H9 (cell line): ENCODE results near the gene GTF2F2. TPM values are rescaled to one million over a fixed set of nuclear protein-coding genes. Genes with fewer than 3 reads are reported as not detected.

ENCODE experiments used
- DNase-seq: peaks from one replicate; pipeline ENCODE4 v3.0.0-alpha.2; 2017
- H2AFZ ChIP-seq: one replicate; pipeline ENCODE4 v1.6.1; 2013; ENCODE audit warnings: mild to moderate bottlenecking, low read length, control low read depth, moderate library complexity
- H2AK5ac ChIP-seq: 2 replicates; pipeline ENCODE4 v1.6.1; 2013; ENCODE audit warnings: low read length, control low read depth, mixed read lengths; ENCODE audit not compliant: insufficient read length
- H2BK120ac ChIP-seq: one replicate; pipeline ENCODE4 v1.6.1; 2013; ENCODE audit warnings: low read depth, mild to moderate bottlenecking, low read length, control low read depth, inconsistent platforms; ENCODE audit not compliant: poor library complexity, severe bottlenecking
- H2BK12ac ChIP-seq: 2 replicates; pipeline ENCODE4 v1.6.1; 2013; ENCODE audit warnings: low read length, control low read depth, mixed read lengths, low read depth; ENCODE audit not compliant: insufficient read length
- H2BK15ac ChIP-seq: 2 replicates; pipeline ENCODE4 v1.6.1; 2013; ENCODE audit warnings: low read depth, low read length, control low read depth
- H2BK20ac ChIP-seq: one replicate; pipeline ENCODE4 v1.6.1; 2013; ENCODE audit warnings: low read depth, mild to moderate bottlenecking, low read length, control low read depth, inconsistent platforms; ENCODE audit not compliant: poor library complexity, severe bottlenecking
- H2BK5ac ChIP-seq: 2 replicates; pipeline ENCODE4 v1.6.1; 2013; ENCODE audit warnings: low read length, control low read depth, mixed read lengths; ENCODE audit not compliant: insufficient read length
- H3K14ac ChIP-seq: 2 replicates; pipeline ENCODE4 v1.6.1; 2013; ENCODE audit warnings: low read length, control low read depth; ENCODE audit not compliant: insufficient read depth
- H3K18ac ChIP-seq: 2 replicates; pipeline ENCODE4 v1.6.1; 2013; ENCODE audit warnings: low read depth, mild to moderate bottlenecking, mixed read lengths, low read length, control low read depth; ENCODE audit not compliant: insufficient read length
- H3K23ac ChIP-seq: 2 replicates; pipeline ENCODE4 v1.6.1; 2013; ENCODE audit warnings: low read length, control low read depth, mixed read lengths, low read depth; ENCODE audit not compliant: insufficient read length
- H3K23me2 ChIP-seq: 2 replicates; pipeline ENCODE4 v1.6.1; 2013; ENCODE audit warnings: low read depth, mild to moderate bottlenecking, mixed read lengths, low read length, control low read depth; ENCODE audit not compliant: insufficient read length, poor library complexity, severe bottlenecking
- H3K27ac ChIP-seq: 2 replicates; pipeline ENCODE4 v1.5.1; 2013; ENCODE audit warnings: low read length, control low read depth, mixed read lengths, low read depth; ENCODE audit not compliant: insufficient read length
- H3K27me3 ChIP-seq: 2 replicates; pipeline ENCODE4 v1.6.1; 2013; ENCODE audit warnings: low read length, control low read depth, inconsistent platforms; ENCODE audit not compliant: insufficient read depth
- H3K4ac ChIP-seq: 2 replicates; pipeline ENCODE4 v1.6.1; 2013; ENCODE audit warnings: low read depth, mild to moderate bottlenecking, control low read depth, inconsistent platforms, low read length, moderate library complexity
- H3K4me1 ChIP-seq: 2 replicates; pipeline ENCODE4 v1.6.1; 2013; ENCODE audit warnings: low read length, control low read depth, inconsistent platforms; ENCODE audit not compliant: insufficient read depth
- H3K4me2 ChIP-seq: 2 replicates; pipeline ENCODE4 v1.6.1; 2013; ENCODE audit warnings: low read length, control low read depth, mixed read lengths; ENCODE audit not compliant: insufficient read length, insufficient read depth
- H3K56ac ChIP-seq: 2 replicates; pipeline ENCODE4 v1.6.1; 2013; ENCODE audit warnings: low read depth, mild to moderate bottlenecking, mixed read lengths, low read length, control low read depth; ENCODE audit not compliant: insufficient read length
- H3K79me1 ChIP-seq: 2 replicates; pipeline ENCODE4 v1.6.1; 2013; ENCODE audit warnings: low read depth, mild to moderate bottlenecking, moderate library complexity, low read length, control low read depth, inconsistent platforms; ENCODE audit not compliant: insufficient read depth, poor library complexity, severe bottlenecking
- H3K79me2 ChIP-seq: 2 replicates; pipeline ENCODE4 v1.6.1; 2013; ENCODE audit warnings: low read length, control low read depth, inconsistent platforms; ENCODE audit not compliant: insufficient read depth
- H3K9ac ChIP-seq: 2 replicates; pipeline ENCODE4 v1.6.1; 2013; ENCODE audit warnings: low read length, control low read depth, mixed read lengths; ENCODE audit not compliant: insufficient read length; ENCODE audit errors: extremely low read depth
- H3K9me3 ChIP-seq: one replicate; pipeline ENCODE4 v1.6.1; 2013; ENCODE audit warnings: low read depth, low read length, inconsistent platforms; ENCODE audit not compliant: control insufficient read depth
- H3T11ph ChIP-seq: one replicate; pipeline ENCODE4 v1.6.1; 2013; ENCODE audit warnings: mild to moderate bottlenecking, low read length, control low read depth, inconsistent platforms
- H4K20me1 ChIP-seq: one replicate; pipeline ENCODE4 v1.6.1; 2013; ENCODE audit not compliant: control insufficient read depth, insufficient read length, insufficient read depth
- H4K5ac ChIP-seq: 2 replicates; pipeline ENCODE4 v1.6.1; 2013; ENCODE audit warnings: low read depth, mild to moderate bottlenecking, mixed read lengths, low read length, control low read depth; ENCODE audit not compliant: insufficient read length
- H4K8ac ChIP-seq: replicated peaks from 2 replicates; pipeline ENCODE4 v1.6.1; 2013; ENCODE audit warnings: low read length, control low read depth, mixed read lengths, low read depth; ENCODE audit not compliant: insufficient read length
- H4K91ac ChIP-seq: 2 replicates; pipeline ENCODE4 v1.6.1; 2013; ENCODE audit warnings: low read depth, mild to moderate bottlenecking, moderate library complexity, mixed read lengths, low read length, control low read depth; ENCODE audit not compliant: insufficient read length
- H3K27ac Mint-ChIP-seq, 3 experiments: 2 replicates in 2 of 3; 3 replicates in 1 of 3; pipeline ENCODE4 v1.8.0; 2020 to 2021; ENCODE audit warnings: mixed read lengths in 3 of 3, mild to moderate bottlenecking in 1 of 3, moderate library complexity in 1 of 3
- H3K27me3 Mint-ChIP-seq: 2 replicates; pipeline ENCODE4 v1.8.0; 2021; ENCODE audit warnings: low read depth, mild to moderate bottlenecking, moderate library complexity, mixed read lengths
- H3K36me3 Mint-ChIP-seq, 3 experiments: 2 replicates in 2 of 3; 3 replicates in 1 of 3; pipeline ENCODE4 v1.8.0; 2020 to 2021; ENCODE audit warnings: low read depth in 3 of 3, mixed read lengths in 3 of 3; ENCODE audit not compliant: insufficient read depth in 1 of 3
- H3K4me1 Mint-ChIP-seq, 2 experiments: 2 replicates each; pipeline ENCODE4 v1.8.0; 2020; ENCODE audit warnings: mixed read lengths in 2 of 2
- H3K4me3 Mint-ChIP-seq, 2 experiments: 2 replicates in 1 of 2; 3 replicates in 1 of 2; pipeline ENCODE4 v1.8.0; 2020 to 2021; ENCODE audit warnings: mild to moderate bottlenecking in 2 of 2, mixed read lengths in 2 of 2, moderate library complexity in 1 of 2
- H3K9me3 Mint-ChIP-seq, 2 experiments: 2 replicates in 1 of 2; 3 replicates in 1 of 2; pipeline ENCODE4 v1.8.0; 2020; ENCODE audit warnings: mild to moderate bottlenecking in 2 of 2, mixed read lengths in 2 of 2, moderate library complexity in 1 of 2
- WGBS: extraction: QIAGEN DNeasy Blood & Tissue Kit; methylation state at CpG from one replicate; pipeline ENCODE4 v1.1.7; 2013; ENCODE audit warnings: missing lambda C conversion rate, low lambda C conversion rate, mixed read lengths; ENCODE audit not compliant: insufficient read length; ENCODE audit errors: extremely low coverage; 5-methylcytosine and 5-hydroxymethylcytosine counted together
- total RNA-seq: library from RNA; stranded (reverse); gene quantifications from 2 replicates; pipeline ENCODE4 v1.2.1, GENCODE V29; 2021
- TF ChIP-seq, protein P1 (sequence below): fragments of 200-600 bp; sonication (generic); conservative IDR thresholded peaks from 3 replicates; pipeline ENCODE4 v1.8.0; 2021; ENCODE audit warnings: antibody characterized with exemption, mild to moderate bottlenecking

Gene GTF2F2
- total RNA-seq, 1 experiment from 2014 or later: 29.6 TPM

DNA sequence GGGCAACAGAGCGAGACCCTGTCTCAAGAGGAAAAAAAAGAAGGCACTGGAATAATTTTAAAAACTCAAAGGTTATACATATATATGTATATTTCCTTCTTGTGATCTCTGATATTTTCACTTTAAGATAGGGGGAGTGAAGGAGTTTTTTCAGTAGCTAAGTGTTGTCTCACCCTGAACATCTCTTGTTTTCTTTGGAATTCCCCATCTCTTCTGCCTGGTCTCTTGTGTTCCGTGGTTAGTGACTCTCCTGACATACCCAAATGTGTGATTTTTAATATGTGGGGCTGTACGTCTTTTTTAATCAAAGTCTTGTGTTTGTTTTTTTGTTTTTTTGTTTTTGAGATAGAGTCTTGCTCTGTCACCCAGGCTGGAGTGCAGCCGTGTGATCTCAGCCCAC lies 95.9 kb downstream of the GTF2F2 start:
- Histone ChIP-seq H3K56ac (no peak overlapping the region), H3K4me2 (no peak overlapping the region), H2AK5ac (no peak overlapping the region), H2BK20ac (no peak overlapping the region), H3K9ac (no peak overlapping the region), H3K9me3 (no peaks in the 10 kb centered on the region), H3K79me2 (no peaks in the 10 kb centered on the region), H3K27ac (no peak overlapping the region), H3K23me2 (no peaks in the 10 kb centered on the region), H2BK5ac (no peak overlapping the region), H3K79me1 (no peaks in the 10 kb centered on the region), H2BK120ac (no peak overlapping the region), H4K20me1 (no peaks in the 10 kb centered on the region), H3K14ac (no peak overlapping the region), H3K4ac (no peak overlapping the region), H3K18ac (no peak overlapping the region), H2BK15ac (no peak overlapping the region), H3K23ac (no peak overlapping the region), H2AFZ (no peak overlapping the region), H4K5ac (no peak overlapping the region), H3K27me3 (no peaks in the 10 kb centered on the region), H3K4me1 (peaks cover 2% of the 10 kb centered on the region; the same call in 1 of the 2 replicates), H2BK12ac (no peak overlapping the region), H3T11ph (no peak overlapping the region), H4K91ac (no peak overlapping the region), H4K8ac (no peak overlapping the region)
- Mint-ChIP-seq H3K36me3 (peaks cover 0 to 5% (median 4%) of the 10 kb centered on the region in 3 experiments; a peak in 6 of 7 replicates), H3K27me3 (no peaks in the 10 kb centered on the region), H3K4me1 (peaks cover 29% of the 10 kb centered on the region in 2 experiments), H3K27ac (peak overlapping the region in 2 of 3 experiments; percentile 30 to 83; a peak in 6 of 7 replicates), H3K9me3 (no peaks in the 10 kb centered on the region), H3K4me3 (no peak overlapping the region)
- no peak for DNase-seq
- TF ChIP-seq, protein P1, sequence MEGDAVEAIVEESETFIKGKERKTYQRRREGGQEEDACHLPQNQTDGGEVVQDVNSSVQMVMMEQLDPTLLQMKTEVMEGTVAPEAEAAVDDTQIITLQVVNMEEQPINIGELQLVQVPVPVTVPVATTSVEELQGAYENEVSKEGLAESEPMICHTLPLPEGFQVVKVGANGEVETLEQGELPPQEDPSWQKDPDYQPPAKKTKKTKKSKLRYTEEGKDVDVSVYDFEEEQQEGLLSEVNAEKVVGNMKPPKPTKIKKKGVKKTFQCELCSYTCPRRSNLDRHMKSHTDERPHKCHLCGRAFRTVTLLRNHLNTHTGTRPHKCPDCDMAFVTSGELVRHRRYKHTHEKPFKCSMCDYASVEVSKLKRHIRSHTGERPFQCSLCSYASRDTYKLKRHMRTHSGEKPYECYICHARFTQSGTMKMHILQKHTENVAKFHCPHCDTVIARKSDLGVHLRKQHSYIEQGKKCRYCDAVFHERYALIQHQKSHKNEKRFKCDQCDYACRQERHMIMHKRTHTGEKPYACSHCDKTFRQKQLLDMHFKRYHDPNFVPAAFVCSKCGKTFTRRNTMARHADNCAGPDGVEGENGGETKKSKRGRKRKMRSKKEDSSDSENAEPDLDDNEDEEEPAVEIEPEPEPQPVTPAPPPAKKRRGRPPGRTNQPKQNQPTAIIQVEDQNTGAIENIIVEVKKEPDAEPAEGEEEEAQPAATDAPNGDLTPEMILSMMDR: no peak
- WGBS: no CpG with 5 or more reads among the region's 4 CpGs
